Activated CD4-positive, alpha-beta T cell treated with anti-CD3 and anti-CD28 coated beads for 48 hours (primary cell): ENCODE results near the gene MYCBPAP.

ENCODE experiments used
- DNase-seq: peaks from one replicate; pipeline ENCODE4 v3.0.0-alpha.2; 2020

MYCBPAP gene, protein sequence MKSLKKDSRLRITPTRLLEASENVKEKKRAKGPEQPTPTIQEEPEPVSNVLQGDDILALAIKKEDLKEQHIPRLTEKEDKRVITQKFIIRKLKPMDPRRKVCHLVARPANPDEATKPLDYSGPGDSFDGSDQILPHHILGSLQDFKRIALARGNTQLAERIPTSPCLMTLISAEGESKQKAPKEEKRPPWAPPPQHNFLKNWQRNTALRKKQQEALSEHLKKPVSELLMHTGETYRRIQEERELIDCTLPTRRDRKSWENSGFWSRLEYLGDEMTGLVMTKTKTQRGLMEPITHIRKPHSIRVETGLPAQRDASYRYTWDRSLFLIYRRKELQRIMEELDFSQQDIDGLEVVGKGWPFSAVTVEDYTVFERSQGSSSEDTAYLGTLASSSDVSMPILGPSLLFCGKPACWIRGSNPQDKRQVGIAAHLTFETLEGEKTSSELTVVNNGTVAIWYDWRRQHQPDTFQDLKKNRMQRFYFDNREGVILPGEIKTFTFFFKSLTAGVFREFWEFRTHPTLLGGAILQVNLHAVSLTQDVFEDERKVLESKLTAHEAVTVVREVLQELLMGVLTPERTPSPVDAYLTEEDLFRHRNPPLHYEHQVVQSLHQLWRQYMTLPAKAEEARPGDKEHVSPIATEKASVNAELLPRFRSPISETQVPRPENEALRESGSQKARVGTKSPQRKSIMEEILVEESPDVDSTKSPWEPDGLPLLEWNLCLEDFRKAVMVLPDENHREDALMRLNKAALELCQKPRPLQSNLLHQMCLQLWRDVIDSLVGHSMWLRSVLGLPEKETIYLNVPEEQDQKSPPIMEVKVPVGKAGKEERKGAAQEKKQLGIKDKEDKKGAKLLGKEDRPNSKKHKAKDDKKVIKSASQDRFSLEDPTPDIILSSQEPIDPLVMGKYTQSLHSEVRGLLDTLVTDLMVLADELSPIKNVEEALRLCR

DNA sequence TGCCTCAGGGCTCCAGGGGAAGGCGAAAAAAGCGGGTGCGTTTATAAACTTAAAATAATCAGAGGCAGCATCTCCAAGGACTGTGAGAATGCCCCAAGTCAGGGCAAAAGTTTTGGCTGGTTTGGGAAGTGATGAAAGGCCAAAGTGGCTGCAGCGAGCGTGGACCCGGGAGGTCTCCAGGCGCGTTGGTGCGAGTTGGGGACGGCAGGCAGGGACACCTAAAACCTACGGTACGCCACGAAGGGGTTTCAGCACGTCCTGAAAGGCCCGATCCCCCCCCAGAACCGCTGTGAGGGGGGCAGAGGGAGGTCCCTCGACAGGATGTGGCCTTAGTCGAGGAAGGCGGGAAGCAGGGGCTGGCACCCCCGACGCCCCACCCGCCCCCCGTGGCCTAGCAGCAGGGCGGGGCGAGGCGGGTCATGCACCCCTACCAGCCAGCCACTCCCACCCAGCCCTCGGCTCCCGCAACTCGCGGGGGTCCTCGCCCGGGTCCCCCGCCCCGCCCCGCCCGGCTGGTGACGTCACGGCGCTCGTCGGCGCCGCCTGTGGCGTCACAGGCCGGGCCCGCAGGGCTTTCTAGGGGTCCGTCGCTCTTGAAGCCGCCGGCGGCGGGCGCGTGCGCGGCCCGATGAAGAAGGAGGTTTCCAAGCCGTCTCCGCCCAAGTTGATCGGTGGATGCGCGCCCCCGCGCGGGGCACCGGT lies at the start of gene MYCBPAP:
Gene MYCBPAP (plus strand): TSS at position 569 of the 702 bp plus-strand sequence. CDS start 236 bp downstream, outside the sequence.
- peak; percentile 88 for DNase-seq

DNA sequence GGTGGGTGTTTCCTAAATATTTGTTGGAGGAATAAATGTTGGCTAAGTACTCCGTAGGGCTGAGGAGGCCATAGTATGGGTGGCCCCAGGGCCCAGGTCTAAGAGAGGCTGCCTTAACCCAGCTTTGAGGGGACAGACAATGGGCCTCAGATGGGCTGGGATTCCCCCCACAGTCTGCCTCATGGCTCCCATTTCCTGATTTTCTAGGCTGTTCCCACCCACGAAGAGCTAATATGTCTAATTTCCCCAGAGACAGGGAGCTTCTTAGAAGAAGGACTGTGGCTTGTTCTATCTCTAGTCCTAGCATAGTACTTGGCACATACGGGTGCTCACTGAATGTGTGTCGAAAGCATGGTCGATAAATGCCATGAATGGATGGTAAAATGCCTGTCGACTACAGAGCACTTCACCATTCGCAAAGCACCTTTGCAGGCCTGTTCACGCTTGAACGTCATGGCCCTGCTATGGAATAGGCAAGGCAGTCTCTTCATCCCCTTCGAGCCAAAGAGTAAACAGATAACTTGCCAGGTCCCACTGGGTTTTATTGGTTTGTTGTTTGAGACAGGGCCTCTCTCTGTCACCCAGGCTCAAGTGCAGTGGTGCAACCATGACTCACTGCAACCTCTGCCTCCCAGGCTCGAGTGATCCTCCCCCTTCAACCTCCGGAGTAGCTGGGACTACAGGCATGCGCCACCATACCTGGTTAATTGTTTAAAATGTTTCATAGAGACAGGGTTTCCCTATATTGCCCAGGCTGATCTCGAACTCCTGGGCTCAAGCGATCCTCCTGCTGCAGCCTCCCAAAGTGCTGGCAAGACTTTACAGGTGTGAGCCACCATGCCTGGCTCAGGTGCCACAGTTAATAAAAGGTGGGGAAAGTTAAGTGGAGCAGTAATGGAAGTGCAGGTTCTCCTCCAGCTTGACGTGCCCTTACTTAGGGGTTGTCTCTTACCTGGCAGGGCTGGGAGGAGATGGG lies 49.2 kb upstream of the MYCBPAP start:
- DNase-seq = no peak

DNA sequence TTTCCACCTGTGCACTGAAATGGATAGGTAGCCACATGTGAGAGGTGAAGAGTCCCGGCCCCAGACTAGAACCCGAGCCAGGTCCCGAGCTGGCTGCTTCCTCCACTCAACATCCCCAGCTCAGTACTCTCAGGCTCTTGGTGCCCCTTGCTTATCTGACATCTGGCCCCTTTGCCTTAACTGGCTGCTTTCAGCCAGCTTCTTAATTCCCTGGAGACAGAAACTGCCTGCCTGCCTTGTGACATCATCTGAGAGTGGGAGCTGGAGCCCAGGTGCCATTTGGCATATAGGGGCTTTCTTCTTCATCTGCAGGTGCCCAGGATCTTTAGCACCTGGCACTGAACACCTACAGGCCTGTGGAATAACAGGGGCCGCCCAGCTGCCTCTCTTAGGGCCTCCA lies 48.5 kb upstream of the MYCBPAP start:
- DNase-seq = no peak

DNA sequence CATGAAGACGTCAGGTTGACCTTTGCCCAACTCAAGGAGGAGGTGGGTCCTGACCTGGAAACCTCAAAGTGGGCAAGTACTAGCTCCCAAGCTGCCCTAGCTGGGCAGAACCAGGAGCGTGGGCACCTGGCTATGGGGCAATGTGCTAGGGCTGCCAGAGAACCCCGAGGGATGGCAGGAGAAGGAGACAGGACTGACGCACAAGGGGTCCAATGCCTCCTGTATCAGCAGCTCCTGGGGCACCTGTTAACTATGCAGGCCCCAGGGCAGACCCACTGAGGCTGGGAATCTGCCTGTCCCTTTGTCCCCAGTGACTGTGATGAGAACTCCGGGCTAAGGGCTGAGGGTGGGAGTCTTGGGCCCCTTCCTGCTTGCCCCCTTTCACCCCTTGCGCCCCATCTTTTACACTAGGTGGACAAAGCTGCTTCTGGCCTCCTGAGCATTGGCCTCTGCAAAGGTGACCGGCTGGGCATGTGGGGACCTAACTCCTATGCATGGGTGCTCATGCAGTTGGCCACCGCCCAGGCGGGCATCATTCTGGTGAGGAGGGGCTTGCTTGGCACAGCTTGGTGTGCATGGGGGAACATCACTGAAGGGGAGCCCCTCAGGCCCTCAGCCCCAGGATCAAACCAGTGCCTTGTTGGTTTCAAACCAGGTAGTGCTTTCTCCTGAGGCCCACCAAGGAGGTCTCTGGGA lies 47.3 kb upstream of the MYCBPAP start:
- DNase-seq = no peak

DNA sequence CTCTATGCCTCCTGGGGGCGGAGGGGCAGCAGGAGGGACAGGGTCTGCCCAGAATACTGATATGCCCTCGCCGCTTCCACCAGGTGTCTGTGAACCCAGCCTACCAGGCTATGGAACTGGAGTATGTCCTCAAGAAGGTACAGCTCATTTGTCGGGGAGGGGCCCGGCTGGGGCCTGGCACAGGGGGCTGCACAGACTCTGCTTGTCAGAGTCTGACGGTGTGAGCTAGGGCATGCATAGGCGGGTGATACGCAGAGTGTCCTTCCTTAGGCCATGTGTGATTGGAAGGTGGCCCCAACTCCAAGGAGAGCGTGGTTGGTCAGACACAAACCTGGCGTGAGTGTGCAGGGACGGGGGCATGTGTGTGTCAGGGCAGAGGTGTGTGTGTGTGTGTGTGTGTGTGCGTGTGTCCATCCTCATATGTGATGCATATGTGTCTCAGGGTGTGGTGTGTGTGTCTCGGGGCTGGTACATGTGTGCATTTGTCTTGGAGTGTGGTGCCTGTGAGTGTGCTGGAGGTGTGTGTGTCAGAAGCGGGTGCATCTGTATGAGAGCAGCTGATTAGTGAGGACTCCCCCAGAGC lies 46.6 kb upstream of the MYCBPAP start:
- DNase-seq = no peak

DNA sequence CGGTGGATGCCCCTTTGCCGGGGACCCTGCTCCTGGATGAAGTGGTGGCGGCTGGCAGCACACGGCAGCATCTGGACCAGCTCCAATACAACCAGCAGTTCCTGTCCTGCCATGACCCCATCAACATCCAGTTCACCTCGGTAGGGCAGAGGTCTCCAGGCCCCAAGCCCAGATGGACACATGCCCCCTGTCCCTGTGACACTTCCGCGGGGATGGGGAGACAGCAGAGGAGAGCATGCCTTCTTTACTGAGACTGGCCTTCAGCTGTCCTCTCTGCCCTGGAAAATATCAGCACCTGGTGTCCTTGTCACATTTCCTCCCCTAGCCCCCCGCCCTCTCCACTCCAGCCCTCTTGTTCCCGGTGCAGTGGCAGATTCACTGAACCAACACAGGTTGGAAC lies 45.8 kb upstream of the MYCBPAP start:
- no peak for DNase-seq

DNA sequence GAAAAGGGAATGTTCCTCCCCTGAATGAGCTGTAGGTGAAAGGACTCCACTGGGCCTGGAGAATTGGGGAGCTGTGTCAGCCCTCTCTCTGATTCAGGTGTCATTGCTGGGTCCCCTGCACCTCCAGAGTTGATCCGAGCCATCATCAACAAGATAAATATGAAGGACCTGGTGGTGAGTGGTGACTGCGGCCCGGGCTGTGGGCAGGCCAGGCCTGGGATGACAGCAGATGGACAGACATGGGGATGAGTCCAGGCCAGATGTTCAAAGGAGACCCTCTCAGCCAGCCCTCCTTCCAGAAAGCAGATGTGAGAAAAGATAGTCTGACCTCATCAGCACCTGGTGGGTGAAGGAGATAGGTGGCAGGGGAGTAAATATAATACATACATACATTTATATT lies 44.1 kb upstream of the MYCBPAP start:
- DNase-seq = no peak

DNA sequence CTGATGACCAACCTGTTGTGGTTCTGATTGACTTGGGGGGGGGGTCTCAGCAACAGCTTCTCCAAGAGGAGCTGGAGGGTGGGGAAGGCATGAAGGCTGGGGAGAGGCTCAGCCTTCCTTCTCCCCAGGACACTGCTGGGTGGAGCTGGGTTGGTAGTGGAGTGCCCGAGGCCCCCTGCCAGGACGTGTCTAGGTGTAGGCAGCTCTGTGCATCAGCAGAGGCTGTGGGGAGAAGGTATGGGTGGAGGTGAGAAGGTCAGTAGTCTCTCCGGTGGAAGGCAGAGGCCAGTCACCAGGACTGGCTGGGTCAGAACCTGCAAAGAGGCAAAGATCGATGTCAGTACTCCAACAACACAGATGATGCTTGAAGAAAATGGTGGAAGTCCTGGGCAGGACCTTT lies 43.5 kb upstream of the MYCBPAP start:
- no peak for DNase-seq

DNA sequence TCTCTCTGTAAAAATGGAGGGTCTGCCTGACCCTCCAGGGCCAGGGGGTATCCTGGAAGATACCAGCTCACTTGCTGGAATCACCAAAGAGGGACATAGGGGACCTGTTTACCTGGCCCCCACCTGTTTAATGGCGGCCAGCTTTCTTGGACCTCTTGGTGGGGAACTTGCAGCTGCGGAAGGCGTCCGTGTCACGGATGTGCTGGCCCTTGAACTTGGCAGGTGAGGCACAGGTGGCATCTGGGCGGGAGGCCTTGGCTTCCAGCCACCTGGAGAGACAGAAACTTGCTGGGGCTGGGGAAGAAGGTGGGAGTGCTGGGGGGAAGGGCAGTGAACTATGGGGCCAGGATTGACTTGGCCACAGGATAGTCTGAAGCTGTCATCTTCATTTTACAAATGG lies 43.1 kb upstream of the MYCBPAP start:
- DNase-seq = no peak

DNA sequence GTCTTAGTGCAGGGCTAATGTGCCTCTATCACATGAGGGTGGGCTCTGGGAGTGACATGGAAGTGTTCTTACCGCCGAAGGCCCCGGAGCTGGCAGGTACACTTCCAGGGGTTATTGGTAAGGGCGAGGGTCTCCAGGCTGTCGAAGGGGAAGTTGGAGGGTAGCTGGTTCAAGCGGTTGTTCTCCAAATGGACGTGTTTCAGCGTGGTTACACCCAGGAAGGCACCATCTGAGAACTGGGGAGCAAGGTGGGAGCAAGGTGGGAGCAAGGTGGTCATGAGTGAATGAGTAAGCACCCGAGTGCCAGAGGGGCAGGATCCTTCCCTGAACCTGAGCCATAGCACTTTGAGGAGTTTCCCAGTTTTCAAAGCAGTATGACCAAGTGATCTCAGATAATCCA lies 42.6 kb upstream of the MYCBPAP start:
- no peak for DNase-seq

DNA sequence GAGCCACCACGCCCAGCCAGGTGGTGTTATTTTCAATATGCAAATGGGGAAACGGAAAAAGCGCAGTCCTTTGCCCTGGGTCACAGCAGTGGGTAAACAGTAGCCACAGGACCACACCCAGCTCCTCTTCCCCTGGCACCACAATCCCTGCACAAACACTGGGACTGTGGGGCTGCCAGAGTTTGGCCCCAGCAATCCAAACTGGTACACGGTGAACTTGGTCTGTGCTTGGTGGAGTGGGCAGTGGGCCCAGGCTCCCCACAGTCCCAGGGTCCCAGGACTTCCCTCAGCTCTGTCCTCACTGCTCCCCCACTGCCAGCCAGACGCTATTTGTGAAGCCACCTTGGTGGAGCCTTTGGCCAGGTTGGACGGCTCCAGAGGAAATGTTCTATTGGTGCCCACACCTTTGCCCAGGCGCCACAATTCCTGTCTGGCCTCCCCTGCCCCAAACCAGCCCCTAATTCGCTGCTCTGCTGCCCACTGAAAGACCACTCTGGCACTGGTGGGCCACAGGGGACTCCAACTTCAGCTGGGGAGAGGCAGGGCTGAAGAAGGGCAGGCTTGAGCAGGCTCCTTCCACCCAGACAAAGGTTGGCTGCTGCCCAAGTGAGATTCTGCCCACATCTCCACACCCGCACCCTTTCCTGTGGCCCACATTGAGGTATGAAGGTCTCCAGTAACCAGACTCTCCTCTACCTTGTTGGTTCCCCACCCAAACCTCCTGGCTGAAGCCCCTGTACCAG lies 41.7 kb upstream of the MYCBPAP start:
- DNase-seq = no peak

DNA sequence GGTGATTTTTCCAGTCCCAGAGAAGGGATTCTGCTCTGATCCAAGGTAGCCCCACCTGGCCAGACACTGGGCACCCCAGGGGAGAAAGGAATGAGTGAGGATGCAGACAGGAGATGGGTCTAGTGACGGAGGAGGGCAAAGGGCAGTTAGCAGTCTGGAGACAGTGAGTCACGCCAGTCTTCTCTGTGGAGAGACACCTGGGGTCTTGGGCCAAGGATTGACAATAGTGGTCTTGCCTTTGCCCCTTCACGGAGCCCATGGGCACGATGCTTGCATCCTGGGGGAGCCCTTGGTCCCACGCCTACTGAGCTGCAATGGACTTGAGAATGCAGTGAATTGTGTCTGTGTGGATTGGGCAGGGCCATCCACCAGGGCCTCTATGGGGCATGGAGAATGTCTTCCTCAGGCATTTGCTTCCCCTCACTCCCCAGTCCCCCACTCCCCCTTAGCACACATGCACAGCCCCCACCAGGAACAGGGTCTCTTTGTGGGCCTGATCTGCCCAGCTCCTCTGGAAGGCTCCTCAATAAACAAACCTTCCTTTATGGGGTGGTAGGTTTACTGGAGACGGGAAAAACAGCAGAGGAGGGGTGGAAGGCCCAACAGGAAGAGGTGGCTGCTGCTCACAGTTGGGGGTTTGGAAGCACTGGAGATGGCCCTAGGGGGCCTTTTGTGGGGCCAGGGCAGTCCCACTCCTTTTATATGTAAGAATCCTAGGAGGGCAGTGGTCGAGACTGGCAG lies 41.0 kb upstream of the MYCBPAP start:
- no peak for DNase-seq

DNA sequence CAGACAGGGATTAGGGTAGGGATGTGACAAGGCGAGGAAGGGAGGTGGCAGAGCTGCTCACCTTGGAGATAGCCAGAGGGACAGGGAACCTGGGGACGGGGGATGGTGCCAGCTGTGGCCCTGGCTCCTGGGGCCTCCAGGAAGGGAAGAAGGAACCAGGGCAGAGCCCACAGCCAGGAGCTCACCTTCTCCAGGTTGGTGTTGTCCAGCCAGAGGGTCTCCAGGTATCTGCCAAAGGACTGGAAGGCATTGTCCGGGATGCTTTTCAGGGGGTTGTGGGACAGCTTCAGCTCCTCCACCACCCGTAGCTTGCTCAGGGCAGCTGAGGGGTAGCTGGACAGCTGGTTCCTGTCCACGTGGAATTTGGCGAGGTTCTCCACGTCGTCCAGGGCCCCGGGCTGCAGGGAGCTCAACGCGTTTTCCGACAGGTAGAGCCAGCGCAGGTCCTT lies 40.4 kb upstream of the MYCBPAP start:
- DNase-seq = no peak

DNA sequence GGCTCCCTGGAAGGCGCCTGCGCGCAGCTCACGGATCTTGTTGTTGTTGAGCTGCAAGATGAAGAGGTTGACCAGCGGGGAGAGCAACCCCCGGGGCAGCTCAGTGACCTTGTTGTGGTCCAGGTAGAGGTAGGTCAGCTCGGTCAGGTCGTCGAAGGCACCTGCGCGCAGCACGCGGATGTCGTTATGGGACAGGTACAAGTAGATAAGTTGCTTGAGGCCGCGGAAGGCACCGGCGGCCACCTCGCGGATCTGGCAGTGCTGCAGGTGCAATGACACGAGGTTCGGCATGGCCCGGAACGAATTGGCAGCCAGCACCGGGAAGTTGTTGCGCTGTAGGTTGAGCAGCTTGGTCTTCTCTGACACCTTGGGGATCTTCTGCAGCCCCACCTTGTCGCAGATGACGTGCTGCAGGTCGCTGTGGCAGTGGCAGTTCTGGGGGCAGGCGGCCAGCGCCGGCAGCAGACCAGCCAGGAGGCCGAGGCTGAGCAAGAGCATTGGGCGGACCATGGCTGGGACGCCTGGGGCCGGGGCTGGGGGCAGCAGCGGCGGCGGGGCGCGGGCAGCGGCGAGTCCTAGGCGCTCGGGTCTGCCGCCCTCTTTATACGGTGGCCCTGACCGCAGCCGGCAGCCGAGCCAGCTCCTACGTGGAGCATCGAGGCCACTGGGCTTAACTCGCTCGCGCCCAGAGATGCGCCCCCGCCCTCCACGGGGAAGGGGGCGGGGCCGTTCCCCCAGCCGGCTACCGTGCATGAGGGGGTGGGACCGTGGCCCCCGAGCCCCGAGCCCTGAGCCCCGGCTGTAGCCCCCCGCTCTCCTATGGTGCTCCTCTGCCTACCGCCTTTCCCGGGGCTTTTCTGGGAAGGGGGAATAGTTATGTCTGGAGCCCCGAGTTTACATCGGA lies 39.7 kb upstream of the MYCBPAP start, which contains the start of gene CHAD:
Gene CHAD (minus strand): TSS at position 577 of the 904 bp plus-strand sequence. CDS start 67 bp downstream, at position 510.
- no peak for DNase-seq

DNA sequence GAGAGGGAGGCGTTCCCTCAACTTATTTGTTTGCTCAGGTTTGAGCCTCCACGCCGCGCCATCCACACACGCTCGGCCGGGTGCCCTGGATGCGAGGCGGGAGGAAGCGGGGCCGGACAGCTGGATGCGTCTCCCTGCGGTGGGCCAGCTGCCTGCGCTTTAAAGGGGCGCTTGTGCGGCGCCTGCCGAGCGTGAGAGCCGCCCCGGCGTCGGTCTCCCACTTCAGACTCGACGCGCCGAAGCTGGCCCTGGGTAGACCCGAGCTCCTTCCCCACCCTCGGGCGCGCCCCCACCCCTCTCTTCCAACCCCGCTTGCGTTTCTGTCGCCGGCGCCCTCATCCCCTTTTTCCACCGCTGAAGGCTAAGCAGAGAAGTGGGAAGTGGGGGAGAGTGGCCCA lies 39.0 kb upstream of the MYCBPAP start:
- DNase-seq = no peak

DNA sequence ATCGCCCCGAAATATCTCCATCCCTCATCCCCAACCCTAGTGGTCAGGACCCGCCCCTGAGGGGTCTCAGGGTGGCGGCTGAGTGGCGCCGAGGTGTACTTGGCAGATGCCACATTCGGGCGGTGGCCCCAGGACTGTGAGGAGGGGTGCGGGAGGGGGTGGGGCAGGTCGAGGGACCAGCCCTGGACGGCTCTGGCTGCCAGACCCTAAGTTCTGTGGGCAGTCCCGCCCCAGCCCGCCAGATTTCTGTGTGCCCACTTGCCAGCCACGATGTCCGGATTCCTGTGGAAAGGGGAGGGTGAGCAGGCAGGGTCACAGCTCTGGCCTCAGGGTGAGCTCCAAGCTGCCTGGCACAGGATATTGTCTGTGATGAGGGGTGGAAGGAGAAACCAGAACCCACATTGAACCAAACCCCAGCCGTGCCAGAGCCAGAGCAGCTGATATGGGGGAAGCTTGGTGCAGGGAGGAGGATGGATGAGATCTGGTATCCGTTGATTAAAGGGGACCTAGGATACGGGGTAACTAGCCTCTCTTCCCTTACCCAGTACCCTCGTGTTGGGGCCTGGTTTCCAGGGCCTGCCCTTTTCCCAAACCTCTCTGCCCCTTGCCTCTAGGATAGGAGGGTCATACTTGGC lies 38.5 kb upstream of the MYCBPAP start:
- no peak for DNase-seq

DNA sequence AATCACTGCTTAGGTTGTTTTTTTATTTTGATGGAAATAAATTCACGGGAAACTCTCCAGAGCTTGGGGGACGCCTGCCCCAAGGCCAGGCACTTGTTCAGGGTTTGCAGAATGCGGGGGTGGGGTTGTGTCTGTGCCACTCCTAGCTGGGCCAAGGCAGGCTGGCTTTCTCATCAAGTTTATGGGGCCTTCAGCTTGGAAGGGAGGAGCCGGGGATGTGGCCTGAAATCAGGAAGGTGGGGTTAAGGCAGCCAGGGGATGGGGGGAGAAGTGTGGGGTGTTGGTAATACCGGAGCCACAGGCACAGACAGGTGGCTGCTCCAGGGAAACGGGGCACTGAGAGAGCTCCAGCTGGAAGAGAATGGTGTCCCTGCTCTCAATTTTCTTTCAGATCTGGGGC lies 37.8 kb upstream of the MYCBPAP start:
- no peak for DNase-seq
